ENCODE data around the gene NTF3.

- TF ChIP-seq CTCF (IDR thresholded peaks at IDR 0.05; ENCODE audit: low read depth, low read length) (no peak), MYC (IDR thresholded peaks at IDR 0.05; ENCODE audit: low read depth, low read length) (no peak)
These were observed 83.5 kb downstream of the NTF3 start for GRCh38 chr12:5515458-5515857.

Data from NB4 (cell line).